SW 1271 (cell line): ENCODE data around the gene MAP1LC3B2.
"Not testable (repeated sequence)": the region's sequence is repeated elsewhere in the genome, so short reads cannot be mapped to it uniquely, and the experiment has no call there.

Source experiments
- DNase-seq, 2 experiments: peaks; one replicate each; lab custom pipeline; 2025; lab: John Stamatoyannopoulos, UW

Gene MAP1LC3B2

DNA sequence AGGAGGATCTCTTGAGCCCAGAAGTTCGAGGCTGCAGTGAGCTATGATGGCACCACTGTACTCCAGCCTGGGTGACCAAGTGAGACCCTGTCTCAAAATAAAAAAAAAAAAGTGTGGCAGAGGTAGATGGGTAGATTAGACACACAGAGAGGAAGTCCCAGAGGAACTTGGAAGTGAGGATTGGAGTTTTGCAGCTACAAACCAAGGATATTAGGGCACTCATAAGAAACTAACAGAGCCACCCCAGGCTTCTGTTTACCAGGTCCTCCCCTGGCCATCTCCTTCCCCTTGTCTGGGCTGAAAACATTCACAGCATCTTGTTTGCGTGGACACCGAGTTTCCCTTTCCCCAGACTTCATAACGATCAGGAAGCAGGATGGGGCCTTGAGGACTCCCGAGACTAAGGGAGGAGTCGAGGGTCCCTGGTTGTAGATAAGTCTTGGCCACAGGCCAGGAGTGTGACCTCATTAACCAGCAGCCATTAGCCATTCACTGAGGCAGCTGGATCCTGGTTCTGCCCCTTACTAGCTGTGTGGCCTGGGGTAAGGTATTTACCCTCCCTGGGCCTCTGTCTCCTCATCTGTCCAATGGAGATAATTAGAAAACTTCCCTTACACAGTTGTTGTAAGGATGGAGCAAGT lies 2.1 kb downstream of the MAP1LC3B2 start:
- no peak for DNase-seq

DNA sequence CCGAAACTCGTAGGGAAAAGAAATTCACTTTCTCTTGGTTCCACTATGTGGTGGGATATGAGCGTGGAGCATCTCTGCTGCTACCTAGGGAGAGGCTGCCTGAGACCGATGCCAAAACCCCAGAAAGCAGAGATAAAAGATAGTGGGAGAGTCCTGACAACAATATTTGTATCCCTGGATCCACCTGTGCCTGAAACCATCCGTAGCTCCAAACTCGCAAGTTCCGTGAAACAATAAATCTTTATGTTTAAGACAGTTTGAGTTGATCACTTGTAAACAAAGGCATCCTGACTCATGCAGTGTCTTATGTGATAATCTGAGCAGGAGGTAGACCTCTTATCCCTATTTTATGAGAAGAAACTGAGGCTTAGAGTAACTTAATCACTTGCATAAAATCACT lies 2.9 kb downstream of the MAP1LC3B2 start:
- no peak for DNase-seq

DNA sequence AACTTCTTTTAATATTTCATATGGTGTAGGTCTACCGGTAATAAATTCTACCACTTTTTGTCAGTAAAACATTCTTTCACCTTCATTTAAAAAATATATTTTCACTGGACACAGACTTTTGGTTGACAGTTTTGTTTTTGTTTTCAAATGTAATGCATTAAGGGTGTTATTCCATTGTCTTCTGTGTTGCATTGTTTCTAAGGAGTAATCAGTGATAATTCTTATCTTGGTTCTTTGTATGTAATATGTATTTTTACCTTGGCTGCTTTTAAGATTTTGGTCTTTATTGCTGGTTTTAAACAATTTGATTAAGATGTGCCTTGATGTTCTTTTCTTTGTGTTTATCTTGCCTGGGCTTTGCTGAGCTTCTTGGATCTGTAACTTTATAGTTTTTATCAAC lies 4.1 kb downstream of the MAP1LC3B2 start:
- DNase-seq, result no peak

DNA sequence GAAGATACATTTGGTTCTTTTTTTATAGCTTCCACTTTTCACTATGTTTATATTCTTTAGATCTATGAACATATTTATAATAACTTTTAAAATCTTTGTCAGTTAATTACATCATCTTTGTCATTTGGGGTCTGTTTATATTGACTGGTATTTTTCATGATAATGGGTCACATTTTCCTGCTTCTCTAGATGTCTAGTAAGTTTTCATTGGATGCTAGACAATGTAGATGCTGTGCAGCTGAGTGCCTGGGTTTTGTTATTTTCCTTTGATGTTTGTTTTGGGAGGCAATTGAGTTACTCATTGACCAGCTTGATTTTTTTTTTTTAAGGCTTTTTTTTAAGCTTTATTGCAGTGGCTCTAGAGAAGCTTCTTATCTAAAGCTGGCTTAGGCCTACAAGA lies 4.9 kb downstream of the MAP1LC3B2 start:
- DNase-seq, result no peak

DNA sequence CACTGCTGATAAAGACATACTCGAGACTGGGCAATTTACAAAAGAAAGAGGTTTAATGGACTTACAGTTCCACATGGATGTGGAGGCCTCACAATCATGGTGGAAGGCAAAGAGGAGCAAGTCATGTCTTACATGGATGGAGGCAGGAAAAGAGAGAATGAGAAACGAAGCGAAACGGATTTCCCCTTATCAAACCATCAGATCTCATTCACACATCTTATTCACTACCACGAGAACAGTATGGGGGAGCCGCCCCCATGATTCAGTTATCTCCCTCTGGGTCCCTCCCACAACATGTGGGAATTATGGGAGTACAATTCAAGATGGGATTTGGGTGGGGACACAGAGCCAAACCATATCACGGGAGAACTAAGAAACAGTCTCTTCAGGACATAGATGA lies 6.0 kb downstream of the MAP1LC3B2 start:
- DNase-seq, result not testable (repeated sequence)

DNA sequence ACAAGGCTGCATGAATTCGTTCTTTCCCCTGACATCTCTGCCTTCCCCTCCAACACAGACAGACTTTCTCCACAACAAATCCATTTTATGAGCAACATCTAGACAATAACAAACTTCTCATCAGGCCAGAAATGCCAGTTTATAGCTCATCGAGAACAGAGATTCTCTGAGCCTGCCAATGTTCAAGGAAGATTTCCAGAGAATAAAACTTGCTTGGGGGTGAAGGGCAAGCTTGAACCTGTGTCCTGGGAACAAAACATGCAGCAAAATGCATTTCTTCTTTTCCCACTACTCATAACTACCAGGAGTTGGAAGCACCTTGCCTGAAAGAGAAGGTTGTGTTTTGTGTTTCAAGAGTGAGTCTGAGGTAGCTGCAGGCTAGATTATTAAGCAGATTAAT lies 6.8 kb downstream of the MAP1LC3B2 start:
- DNase-seq, result no peak

DNA sequence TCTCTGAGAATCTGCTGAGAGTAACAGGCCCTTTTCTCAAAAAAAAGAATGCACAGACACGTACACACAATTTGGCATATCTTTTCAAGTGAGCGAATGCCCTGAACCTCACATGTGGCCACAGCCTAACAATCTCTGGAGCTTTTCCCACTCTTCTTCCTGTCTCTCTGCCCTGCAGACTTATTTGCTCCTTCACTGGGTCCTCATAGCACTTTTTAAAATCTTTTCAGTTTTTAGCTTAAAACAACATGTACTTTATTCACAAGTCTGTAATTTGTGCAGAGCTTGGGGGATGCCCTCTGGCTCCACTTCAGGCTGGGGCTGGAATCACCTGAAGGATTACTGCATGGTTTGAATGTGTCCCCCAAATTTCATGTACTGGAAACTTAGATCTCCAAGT lies 9.0 kb downstream of the MAP1LC3B2 start:
- no peak for DNase-seq

DNA sequence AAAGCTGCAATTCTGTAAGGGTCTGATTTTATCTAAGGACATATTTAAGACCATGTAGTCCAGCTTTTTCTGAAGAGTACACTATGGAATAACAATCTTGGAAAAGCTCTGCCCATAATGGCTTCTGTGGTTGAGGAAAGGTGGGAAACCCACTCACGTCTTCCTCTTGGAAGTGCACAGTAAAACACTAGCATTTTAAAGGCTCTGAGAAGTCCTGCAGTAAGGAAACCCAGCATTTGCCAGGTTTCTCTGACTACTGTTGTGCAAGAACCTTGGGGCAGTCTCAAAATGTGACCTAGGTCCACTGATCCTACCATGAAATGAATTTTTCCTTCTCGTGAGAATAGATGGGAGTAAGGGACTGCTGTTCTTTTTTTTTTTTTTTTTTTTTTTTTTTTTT lies 11.9 kb downstream of the MAP1LC3B2 start:
- DNase-seq, result no peak

DNA sequence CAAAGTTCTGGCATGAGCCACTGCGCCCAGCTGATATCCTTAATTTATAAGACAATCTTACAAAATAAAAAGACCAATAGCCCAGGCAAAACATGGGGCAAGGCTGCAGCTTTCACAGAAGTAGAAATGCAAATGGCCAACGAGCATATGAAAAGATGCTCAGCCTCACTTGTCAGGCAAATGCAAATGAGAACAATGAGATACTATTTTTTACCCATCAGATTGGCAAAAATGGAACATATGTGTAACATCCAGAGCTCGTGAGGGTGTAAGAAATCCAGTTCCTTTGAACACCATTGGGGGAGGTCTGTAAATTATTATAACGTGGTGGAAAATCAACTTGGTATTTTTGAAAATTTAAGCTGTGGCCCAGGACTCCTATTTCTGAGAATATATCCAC lies 14.6 kb downstream of the MAP1LC3B2 start:
- no peak for DNase-seq

DNA sequence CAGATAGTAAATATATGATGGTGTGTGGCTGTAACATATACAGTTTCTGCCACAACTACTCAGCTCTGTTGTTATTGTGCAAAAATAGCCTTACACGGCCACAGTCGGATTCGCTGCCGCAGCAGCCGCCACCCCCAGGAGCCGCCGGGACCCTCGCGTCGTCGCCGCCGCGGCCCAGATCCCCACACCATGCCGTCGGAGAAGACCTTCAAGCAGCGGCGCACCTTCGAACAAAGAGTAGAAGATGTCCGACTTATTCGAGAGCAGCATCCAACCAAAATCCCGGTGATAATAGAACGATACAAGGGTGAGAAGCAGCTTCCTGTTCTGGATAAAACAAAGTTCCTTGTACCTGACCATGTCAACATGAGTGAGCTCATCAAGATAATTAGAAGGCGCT lies 16.6 kb downstream of the MAP1LC3B2 start:
- not testable (repeated sequence) for DNase-seq

DNA sequence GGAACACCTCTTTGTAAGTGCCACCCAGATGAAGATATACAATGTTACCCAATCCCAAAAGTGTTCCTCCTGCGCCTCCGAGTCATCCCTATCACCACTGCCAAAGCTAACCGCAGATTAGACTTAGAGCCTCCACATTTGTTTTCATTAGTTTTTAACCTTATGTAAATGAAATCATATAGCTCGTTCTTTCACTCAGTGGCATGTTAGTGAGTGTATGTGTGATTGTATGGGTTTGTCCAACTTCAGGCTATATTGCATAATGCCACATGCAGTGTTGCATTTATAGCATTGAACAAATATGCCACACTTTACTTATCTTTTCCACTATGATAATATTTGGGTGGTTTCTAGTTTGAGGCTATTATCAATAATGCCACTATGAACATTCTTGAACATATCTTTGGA lies 18.0 kb downstream of the MAP1LC3B2 start:
- DNase-seq, result no peak

DNA sequence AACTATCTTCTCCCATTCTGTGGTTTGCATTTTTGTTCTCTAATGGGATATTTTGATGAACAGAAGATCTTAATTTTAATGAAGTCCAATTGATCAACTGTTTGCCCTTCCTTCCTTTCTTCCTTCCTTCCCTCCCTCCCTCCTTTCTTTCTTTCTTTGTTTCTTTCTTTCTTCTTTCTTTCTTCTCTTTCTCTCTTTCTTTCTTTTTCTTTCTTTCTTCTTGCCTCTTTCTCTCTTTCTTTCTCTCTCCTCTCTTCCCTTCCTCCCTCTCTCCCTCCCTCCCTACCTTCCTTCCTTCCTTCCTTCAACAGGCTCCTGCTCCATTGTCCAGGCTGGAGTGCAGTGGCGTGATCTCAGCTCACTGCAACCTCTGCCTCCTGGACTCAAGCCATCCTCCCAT lies 18.9 kb downstream of the MAP1LC3B2 start:
- no peak for DNase-seq

DNA sequence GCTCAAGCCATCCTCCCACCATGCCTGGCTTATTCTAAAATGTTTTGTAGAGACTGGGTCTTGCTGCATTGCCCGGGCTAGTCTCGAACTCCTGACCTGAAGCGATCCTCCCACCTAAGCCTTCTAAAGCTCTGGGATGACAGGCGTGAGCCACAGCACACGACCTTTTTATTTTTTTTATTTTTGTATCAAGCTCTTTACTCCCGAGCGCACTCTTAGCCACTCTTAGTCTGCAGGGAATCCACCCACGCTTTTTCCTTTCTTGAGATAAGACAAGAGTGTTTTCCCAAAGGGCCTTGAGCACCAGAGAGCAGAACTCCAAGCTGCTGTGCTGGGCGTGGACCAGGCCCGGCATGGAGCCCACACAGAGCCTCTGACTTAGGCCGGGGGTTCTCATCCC lies 23.4 kb downstream of the MAP1LC3B2 start:
- no peak for DNase-seq

DNA sequence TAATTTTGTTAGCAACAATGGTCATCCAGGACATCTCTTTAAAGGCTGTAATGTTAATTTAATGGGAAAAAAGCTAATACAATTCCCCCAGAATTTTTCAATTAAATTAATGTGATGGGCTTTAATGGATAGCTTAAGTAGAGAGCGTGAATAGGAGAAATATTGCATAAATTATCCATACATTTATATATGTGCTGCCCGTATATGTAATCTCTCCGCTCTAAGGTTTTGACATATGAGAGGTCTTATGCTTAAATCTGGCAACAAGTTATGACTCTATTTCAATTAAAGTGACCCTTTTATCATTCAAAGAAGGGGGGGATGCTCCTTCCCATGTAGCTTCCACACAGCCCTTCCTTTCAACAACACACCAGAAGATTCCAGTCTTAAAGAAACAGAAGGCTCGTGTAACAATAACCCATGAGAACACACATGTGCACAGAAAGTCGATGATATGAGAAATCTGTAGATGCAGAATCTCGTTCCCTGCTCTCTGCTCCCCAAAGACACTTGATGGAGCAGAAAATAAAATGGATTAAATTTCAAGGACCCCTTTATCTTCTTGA lies 24.0 kb downstream of the MAP1LC3B2 start:
- no peak for DNase-seq

DNA sequence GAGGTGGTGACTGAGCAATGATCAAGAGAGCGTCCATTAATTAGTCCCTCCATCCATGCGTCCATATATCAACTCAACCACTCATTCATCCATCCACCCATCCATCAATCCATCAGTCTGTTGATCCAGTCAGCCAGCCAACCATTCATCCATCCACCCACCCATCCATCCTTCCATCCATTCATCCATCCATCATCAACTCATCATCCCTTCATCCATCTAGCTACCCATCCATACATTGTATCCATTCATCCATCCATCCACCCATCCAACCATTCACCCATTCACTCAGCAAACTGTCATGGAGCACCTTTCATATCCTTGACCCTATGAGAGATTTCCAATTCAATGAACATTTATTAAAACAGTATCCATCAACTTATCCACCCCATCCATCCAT lies 28.1 kb downstream of the MAP1LC3B2 start:
- DNase-seq, result no peak

DNA sequence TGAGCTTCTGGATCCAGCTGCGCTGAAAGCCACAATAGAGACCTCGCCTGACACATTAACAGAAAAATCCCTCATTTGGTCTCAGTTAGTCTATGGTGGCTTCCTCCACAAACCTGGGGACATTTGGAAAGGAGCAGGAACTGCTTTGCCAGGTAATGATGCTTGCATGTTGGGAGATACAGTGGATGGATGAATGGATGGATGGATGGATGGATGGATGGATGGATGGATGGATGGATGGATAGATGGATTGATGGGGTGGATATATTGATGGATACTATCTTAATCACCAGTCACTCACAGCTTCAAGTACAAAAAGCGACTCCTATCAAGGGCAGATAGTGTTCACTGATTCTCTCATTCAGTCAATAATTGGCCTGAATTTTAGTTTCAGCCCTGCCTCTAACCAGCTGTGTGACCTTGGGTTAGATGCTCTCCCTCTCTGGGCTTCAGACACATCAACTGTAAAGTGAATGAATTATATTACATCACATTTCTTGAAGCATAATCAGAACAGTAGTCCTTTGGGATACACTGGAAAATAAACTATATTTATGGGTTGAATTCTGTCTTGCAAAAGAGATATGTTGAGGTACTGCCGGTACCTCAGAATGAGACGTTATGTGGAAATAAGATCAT lies 29.3 kb downstream of the MAP1LC3B2 start:
- DNase-seq, result no peak

DNA sequence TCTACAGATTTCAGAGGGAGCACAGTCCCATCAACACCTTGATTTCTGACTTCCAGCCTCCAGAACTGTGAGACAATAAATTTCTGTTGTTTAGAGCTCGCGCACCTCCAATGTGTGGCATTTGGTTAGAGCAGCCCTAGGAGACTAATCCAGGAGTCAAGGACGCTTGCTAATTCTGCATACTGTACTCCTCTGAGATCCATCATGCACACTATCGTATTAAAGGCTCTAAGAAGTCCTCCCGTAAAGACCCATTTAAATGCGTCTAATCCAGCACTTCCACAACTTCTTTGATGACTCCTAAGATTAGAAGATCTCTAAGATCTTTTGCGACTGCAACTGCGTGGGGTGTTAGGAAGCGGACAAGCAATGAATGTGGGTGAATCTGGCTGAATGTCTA lies 30.4 kb downstream of the MAP1LC3B2 start:
- DNase-seq, result no peak

DNA sequence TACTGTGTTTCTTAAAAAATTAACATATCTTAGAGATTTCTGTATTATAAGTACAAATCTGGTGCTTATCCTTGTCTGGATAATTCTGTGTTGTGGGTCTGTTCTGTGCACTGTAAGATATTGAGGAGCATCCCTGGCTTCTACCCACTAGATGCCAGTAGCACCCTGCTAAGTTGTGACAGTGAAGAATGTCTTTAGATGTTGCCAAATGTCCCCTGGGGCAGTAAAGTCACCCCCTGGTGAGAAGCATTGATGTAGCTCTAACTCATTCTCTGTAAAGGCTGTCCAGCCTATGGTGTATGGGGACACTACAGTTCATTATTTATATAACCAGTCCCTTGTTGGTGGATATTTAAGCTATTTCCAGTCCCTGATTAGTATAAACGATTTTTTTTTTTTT lies 31.4 kb downstream of the MAP1LC3B2 start:
- DNase-seq, result no peak

DNA sequence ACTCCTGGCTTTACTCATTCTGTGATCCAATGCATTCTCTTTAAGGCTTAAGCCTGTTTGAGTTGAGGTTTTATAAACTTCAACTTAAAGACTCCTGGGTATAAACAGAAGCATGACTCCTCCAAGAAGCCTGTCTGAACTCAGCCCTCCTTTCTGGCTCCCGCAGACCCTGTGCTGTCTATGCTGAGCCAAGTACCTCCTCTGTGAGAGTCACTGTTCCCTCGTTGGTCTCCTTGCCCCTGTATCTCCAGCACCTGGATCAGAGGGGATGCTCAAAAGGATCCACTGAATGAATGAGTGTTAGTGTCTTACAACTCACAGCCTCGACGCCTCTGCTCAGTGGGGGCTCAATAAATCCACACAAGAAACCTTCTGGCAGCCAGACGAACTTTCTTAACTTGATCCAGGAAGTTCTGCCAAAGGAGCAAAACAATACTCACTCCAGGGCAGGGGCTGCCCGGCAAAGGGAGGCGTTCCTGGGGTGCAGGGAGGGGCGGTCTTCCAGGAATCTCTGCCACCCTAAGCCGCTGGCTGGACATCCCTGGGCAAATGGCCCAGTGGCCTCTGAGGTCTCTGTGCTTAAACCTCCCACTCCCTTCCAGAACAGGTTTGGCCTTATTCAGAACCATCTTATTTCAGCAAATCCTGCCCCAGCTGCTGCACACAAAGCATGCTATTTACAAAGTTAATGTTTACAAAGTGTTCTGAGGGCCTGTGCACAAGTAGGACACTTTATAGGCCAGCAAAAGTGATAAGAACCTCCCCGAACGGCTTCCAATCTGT lies 32.9 kb downstream of the MAP1LC3B2 start:
- DNase-seq, result no peak

DNA sequence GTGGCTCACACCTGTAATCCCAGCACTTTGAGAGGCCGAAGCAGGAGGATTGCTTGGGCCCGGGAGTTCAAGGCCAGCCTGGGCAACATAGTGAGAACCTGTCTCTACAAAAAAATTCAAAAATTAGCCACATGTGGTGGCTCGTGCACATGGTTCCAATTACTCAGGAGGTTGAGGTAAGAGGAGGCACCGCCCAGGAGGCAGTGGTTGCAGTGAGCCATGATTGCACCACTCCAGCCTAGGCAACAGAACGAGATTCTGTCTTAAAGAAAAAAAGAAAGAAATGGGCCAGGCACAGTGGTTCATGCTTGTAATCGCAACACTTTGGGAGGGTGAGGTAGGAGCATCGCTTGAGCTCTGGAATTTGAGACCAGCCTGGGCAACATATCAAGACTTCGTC lies 33.5 kb downstream of the MAP1LC3B2 start:
- no peak for DNase-seq

DNA sequence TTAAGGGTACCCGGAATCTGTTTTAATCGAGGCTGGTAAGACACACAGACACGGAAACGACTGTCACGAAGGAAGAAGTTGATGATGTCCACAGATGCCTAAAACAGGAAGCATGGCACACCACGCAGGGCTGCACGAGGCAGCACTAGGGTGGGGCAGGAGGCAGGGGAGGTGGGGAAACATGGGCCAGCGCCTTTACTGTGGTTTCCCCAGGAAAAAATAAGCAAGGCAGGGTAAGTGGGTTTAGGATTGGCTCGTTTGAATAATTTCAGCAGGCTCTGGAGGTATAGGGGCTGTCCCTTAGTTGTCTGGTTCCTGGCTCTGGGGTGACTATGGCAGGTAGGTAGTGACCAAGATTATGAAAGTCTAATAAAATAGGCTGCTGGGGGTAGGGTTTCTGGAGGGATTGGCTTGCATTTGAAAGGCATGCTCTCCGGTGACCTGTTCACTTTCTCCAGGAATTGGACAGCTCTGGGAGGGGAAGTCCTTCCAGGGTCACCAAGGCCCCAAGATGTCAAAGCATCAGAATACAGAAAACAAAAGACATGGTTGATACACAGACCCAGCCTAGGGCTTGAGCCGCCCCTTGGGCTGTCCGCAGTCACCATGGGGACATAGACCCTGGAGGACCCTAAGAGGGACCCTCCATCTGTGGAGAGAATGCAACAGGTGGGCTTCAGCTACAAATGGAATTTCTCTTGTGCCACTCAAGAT lies 35.3 kb downstream of the MAP1LC3B2 start:
- DNase-seq, result no peak

DNA sequence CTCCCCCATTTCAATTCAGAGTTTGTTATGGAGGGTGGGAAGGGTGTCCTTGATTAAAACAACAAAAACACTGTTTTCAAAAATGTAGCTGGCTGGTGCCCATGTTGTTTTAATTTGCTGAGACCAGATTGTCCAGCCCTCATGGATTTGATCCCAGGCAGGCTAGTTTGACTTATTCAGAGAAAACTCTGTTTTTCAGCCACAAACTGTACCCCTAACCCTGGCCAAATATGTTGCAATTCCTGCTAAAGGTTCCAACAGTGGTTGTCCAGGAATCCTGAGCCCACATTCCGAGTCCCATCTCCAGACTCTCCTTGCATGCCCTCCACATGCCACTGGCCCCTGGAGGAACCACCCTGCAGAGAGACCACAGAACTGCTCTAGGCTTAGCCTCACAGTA lies 36.0 kb downstream of the MAP1LC3B2 start:
- DNase-seq, result no peak
